WTC11 (cell line): ENCODE data around the gene IFNA17.

ENCODE experiments used
- HMGXB4 ChIP-seq: sonication (generic); formaldehyde crosslinking; IDR thresholded peaks from 2 replicates; pipeline ENCODE4 v1.8.1; 2023; ENCODE audit warnings: mild to moderate bottlenecking, moderate library complexity, missing genetic modification reagents
- TCF7 ChIP-seq: sonication (generic); formaldehyde crosslinking; IDR thresholded peaks from 2 replicates; pipeline ENCODE4 v1.8.0; 2022; ENCODE audit warnings: mild to moderate bottlenecking, low read depth, missing genetic modification reagents, moderate library complexity
- TF ChIP-seq, protein P1 (sequence below): fragments of 200-600 bp; IDR thresholded peaks from 2 replicates; pipeline ENCODE4 v1.8.0; 2022; ENCODE audit warnings: antibody characterized with exemption

DNA sequence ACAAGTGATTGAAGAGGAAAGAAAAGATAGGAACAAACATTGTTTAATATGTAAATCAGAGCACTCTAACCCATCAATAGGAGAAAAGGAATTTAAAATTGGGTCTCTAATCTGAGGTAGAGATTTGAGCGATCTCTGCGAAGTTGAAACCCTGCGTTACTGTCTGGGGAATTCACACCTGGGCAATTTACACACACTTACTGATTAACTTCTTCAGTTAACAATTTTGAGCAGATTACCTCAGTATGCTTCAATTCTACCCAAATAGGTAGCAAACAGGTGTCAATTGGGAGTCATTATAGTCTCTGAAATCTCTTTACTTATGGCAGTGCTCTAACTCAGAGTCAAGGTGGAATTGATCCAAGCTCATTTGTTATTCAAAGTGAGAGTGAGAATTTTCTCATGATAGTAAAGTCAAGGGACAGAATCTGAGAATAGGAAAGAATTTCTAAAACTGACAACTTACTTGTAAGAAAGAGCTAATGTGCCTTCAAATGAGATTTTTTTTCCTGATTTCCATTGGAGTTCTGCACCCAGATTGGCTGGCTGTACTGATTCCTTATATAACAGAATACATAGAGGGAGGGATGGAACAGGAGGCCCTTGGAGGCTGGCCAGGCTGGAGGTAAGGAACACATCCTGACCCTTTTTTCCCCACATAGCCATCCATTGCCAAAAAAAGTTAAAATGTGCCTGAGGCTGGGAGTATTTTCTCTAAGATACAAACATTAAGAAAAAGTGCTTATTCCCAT, 38.9 kb upstream of the IFNA17 start:
- TF ChIP-seq, protein P1, sequence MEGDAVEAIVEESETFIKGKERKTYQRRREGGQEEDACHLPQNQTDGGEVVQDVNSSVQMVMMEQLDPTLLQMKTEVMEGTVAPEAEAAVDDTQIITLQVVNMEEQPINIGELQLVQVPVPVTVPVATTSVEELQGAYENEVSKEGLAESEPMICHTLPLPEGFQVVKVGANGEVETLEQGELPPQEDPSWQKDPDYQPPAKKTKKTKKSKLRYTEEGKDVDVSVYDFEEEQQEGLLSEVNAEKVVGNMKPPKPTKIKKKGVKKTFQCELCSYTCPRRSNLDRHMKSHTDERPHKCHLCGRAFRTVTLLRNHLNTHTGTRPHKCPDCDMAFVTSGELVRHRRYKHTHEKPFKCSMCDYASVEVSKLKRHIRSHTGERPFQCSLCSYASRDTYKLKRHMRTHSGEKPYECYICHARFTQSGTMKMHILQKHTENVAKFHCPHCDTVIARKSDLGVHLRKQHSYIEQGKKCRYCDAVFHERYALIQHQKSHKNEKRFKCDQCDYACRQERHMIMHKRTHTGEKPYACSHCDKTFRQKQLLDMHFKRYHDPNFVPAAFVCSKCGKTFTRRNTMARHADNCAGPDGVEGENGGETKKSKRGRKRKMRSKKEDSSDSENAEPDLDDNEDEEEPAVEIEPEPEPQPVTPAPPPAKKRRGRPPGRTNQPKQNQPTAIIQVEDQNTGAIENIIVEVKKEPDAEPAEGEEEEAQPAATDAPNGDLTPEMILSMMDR = no peak
- TF ChIP-seq TCF7 (CRISPR knock-in tag) (no peak), HMGXB4 (CRISPR knock-in tag) (no peak)
